GM18511 (cell line): ENCODE results near the gene ZNF345.

ENCODE experiments used
- ATAC-seq: cut with Tn5 transposase; IDR thresholded peaks from one replicate; pipeline ENCODE4 v1.9.1; 2021; ENCODE audit warnings: mild to moderate bottlenecking, moderate library complexity; ENCODE audit not compliant: unreplicated experiment

ZNF345 gene

DNA sequence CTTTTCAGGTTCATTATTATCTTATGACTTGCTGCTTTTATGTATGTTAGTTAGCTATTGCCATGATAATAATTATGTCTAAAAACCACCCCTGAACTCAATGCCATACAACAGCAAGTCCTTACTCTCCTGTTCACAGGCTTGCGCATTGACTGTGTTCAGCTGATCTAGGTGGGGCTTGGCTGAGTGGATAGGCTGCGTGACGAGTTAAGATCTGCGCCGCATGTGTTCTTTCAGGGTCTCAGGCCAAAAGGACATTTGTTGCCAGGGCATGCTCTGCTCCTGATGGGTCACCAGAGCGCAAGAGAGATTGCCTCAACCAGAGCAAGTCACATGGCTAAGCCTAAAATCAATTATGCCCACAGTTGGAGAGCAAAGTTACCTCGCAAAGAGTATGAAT, 66.3 kb downstream of the ZNF345 start:
- ATAC-seq = no peak

DNA sequence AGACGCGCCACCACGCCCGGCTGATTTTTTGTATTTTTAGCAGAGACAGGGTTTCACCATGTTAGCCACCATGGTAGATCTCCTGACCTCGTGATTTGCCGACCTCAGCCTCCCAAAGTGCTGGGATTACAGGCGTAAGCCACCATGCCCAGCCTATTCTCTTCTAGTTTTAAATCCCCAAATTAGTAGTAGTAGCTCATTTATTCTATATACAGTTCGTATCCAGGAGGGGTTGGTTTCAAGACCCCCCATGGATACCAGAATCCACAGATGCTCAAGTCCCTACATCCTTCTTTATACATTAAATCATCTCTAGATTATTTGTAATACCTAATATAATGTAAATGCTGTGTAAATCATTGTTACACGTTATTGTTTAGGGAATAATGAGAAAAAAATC, 67.4 kb downstream of the ZNF345 start:
- ATAC-seq = no peak
